ENCODE results near the gene SULT1A1. TPM values are rescaled to one million over a fixed set of nuclear protein-coding genes. Genes with fewer than 3 reads are reported as not detected.

SULT1A1 gene
- total and polyA plus RNA-seq, 4 donors: 25.3 to 143 (median 102) TPM

GRCh38 chr16:28589069-28589468, 20.8 kb downstream of the SULT1A1 start:
- DNase-seq (ENCODE audit: low spot score): no peak
- 96% methylated on average over 8 of the region's 8 CpGs for WGBS
- Histone ChIP-seq H3K36me3 (ENCODE audit: control insufficient read depth in 4 of 4, insufficient read depth in 3 of 4, low read depth in 1 of 4, low read length in 3 of 4) (peaks cover 11 to 60% (median 25%) of the 10 kb centered on the region in 4 donors), H3K27ac (ENCODE audit: low read depth in 1 of 2, low read length in 2 of 2) (no peak overlapping the region), H3K4me1 (ENCODE audit: control insufficient read depth in 4 of 4, insufficient read depth in 4 of 4, low read length in 3 of 4) (no peaks in the 10 kb centered on the region), H3K4me3 (ENCODE audit: low read depth in 1 of 3, low read length in 3 of 3) (no peak overlapping the region), H3K9me3 (ENCODE audit: control insufficient read depth in 4 of 4, low read length in 3 of 4) (no peaks in the 10 kb centered on the region), H3K9ac (ENCODE audit: low read depth in 1 of 2, low read length in 2 of 2) (no peak overlapping the region), H3K27me3 (ENCODE audit: control insufficient read depth in 4 of 4, insufficient read depth in 4 of 4, low read length in 3 of 4) (no peaks in the 10 kb centered on the region)
- TF ChIP-seq, protein P1, sequence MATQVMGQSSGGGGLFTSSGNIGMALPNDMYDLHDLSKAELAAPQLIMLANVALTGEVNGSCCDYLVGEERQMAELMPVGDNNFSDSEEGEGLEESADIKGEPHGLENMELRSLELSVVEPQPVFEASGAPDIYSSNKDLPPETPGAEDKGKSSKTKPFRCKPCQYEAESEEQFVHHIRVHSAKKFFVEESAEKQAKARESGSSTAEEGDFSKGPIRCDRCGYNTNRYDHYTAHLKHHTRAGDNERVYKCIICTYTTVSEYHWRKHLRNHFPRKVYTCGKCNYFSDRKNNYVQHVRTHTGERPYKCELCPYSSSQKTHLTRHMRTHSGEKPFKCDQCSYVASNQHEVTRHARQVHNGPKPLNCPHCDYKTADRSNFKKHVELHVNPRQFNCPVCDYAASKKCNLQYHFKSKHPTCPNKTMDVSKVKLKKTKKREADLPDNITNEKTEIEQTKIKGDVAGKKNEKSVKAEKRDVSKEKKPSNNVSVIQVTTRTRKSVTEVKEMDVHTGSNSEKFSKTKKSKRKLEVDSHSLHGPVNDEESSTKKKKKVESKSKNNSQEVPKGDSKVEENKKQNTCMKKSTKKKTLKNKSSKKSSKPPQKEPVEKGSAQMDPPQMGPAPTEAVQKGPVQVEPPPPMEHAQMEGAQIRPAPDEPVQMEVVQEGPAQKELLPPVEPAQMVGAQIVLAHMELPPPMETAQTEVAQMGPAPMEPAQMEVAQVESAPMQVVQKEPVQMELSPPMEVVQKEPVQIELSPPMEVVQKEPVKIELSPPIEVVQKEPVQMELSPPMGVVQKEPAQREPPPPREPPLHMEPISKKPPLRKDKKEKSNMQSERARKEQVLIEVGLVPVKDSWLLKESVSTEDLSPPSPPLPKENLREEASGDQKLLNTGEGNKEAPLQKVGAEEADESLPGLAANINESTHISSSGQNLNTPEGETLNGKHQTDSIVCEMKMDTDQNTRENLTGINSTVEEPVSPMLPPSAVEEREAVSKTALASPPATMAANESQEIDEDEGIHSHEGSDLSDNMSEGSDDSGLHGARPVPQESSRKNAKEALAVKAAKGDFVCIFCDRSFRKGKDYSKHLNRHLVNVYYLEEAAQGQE (IDR thresholded peaks at IDR 0.05): no peak
- TF ChIP-seq, protein P2, sequence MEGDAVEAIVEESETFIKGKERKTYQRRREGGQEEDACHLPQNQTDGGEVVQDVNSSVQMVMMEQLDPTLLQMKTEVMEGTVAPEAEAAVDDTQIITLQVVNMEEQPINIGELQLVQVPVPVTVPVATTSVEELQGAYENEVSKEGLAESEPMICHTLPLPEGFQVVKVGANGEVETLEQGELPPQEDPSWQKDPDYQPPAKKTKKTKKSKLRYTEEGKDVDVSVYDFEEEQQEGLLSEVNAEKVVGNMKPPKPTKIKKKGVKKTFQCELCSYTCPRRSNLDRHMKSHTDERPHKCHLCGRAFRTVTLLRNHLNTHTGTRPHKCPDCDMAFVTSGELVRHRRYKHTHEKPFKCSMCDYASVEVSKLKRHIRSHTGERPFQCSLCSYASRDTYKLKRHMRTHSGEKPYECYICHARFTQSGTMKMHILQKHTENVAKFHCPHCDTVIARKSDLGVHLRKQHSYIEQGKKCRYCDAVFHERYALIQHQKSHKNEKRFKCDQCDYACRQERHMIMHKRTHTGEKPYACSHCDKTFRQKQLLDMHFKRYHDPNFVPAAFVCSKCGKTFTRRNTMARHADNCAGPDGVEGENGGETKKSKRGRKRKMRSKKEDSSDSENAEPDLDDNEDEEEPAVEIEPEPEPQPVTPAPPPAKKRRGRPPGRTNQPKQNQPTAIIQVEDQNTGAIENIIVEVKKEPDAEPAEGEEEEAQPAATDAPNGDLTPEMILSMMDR (IDR thresholded peaks at IDR 0.05; ENCODE audit: low read depth, low read length, missing input control): no peak
- TF ChIP-seq SP1 (IDR thresholded peaks at IDR 0.05): no peak
- TF ChIP-seq RXRA (IDR thresholded peaks at IDR 0.05): no peak
- no peak for TF ChIP-seq YY1 (IDR thresholded peaks at IDR 0.05)
- TF ChIP-seq, protein P3, sequence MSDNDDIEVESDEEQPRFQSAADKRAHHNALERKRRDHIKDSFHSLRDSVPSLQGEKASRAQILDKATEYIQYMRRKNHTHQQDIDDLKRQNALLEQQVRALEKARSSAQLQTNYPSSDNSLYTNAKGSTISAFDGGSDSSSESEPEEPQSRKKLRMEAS (IDR thresholded peaks at IDR 0.05): no peak
- no peak for TF ChIP-seq JUND (IDR thresholded peaks at IDR 0.05)
- TF ChIP-seq HNF4G (IDR thresholded peaks at IDR 0.05): no peak
- TF ChIP-seq, protein P4, sequence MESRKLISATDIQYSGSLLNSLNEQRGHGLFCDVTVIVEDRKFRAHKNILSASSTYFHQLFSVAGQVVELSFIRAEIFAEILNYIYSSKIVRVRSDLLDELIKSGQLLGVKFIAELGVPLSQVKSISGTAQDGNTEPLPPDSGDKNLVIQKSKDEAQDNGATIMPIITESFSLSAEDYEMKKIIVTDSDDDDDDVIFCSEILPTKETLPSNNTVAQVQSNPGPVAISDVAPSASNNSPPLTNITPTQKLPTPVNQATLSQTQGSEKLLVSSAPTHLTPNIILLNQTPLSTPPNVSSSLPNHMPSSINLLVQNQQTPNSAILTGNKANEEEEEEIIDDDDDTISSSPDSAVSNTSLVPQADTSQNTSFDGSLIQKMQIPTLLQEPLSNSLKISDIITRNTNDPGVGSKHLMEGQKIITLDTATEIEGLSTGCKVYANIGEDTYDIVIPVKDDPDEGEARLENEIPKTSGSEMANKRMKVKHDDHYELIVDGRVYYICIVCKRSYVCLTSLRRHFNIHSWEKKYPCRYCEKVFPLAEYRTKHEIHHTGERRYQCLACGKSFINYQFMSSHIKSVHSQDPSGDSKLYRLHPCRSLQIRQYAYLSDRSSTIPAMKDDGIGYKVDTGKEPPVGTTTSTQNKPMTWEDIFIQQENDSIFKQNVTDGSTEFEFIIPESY (IDR thresholded peaks at IDR 0.05): no peak
- TF ChIP-seq HNF4A (conservative IDR thresholded peaks at IDR 0.05): no peak
- TF ChIP-seq, protein P5, sequence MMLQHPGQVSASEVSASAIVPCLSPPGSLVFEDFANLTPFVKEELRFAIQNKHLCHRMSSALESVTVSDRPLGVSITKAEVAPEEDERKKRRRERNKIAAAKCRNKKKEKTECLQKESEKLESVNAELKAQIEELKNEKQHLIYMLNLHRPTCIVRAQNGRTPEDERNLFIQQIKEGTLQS (IDR thresholded peaks at IDR 0.05): no peak
- no peak for TF ChIP-seq FOXA1 (IDR thresholded peaks at IDR 0.05)
- TF ChIP-seq RAD21 (IDR thresholded peaks at IDR 0.05): no peak
- TF ChIP-seq FOXA2 (IDR thresholded peaks at IDR 0.05): no peak
- no peak for TF ChIP-seq EGR1 (IDR thresholded peaks at IDR 0.05; ENCODE audit: low read depth in 2 of 2)

DNA sequence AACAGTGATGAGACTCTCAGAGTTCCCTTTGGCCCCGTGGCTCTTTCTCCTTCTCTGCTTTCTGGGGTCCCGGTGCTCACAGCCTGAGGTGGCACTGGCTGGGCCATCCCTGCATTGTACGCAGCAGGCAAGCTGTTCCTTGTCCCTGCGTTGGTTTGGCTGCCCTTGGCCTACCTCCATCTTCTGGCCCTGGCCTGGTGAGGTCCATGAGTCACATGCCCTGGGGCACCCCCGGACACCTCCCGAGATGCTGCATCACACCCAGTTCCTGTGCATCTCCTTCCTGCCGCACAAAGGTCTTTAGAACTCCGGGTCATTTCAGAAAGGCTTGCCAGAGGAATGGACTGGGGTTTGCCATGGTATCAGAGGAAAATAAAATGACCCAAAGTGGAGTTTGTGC, 22.5 kb downstream of the SULT1A1 start:
- Histone ChIP-seq H3K4me1 (ENCODE audit: control insufficient read depth in 4 of 4, insufficient read depth in 4 of 4, low read length in 3 of 4) (no peaks in the 10 kb centered on the region), H3K27ac (ENCODE audit: low read depth in 1 of 2, low read length in 2 of 2) (no peak overlapping the region), H3K9me3 (ENCODE audit: control insufficient read depth in 4 of 4, low read length in 3 of 4) (no peaks in the 10 kb centered on the region), H3K9ac (ENCODE audit: low read depth in 1 of 2, low read length in 2 of 2) (no peak overlapping the region), H3K27me3 (ENCODE audit: control insufficient read depth in 4 of 4, insufficient read depth in 4 of 4, low read length in 3 of 4) (no peaks in the 10 kb centered on the region), H3K36me3 (ENCODE audit: control insufficient read depth in 4 of 4, insufficient read depth in 3 of 4, low read depth in 1 of 4, low read length in 3 of 4) (peaks cover 11 to 68% (median 30%) of the 10 kb centered on the region in 4 donors), H3K4me3 (ENCODE audit: low read depth in 1 of 3, low read length in 3 of 3) (no peak overlapping the region)
- TF ChIP-seq SP1 (IDR thresholded peaks at IDR 0.05): no peak
- no peak for DNase-seq (ENCODE audit: low spot score)
- WGBS: 83% methylated on average over 8 of the region's 8 CpGs
